Left colon (tissue), 2 donors: ENCODE data around the gene CDC5L. TPM values are rescaled to one million over a fixed set of nuclear protein-coding genes. Genes with fewer than 3 reads are reported as not detected.

Source experiments
- ATAC-seq: fragments of 200-7000 bp; cut with Tn5 transposase; one replicate; pipeline ENCODE4 v1.9.1; 2020; ENCODE audit warnings: mild to moderate bottlenecking, moderate library complexity
- DNase-seq, 2 donors: peaks; one replicate each; pipeline ENCODE4 v3.0.0-alpha.2; 2020
- intact Hi-C, 2 donors: fragments of 100-400 bp; cut with DNase I in 1 of 2; cut with micrococcal nuclease in 1 of 2; formaldehyde crosslinking; loops; one replicate each; pipeline versions ENCODE4 v1.11.2 to v1.14.0; 2022; cut with DNase I, micrococcal nuclease
- total RNA-seq, 2 donors: library from RNA; stranded (reverse); fragmentation: NEBNext Ultra II Directional; extraction: Animal tissue kit (Norgen Biotek cat#: 25700); gene quantifications; one replicate each; pipeline ENCODE4 v1.2.1, GENCODE V29; 2021
- donor health status: DM: no; HTN: no; CAD: no.
- donor health status: DM: yes; HTN: yes; CAD: no.

CDC5L gene
- total RNA-seq, 2 donors from 2014 or later, result 15.7 to 16.4 TPM

DNA sequence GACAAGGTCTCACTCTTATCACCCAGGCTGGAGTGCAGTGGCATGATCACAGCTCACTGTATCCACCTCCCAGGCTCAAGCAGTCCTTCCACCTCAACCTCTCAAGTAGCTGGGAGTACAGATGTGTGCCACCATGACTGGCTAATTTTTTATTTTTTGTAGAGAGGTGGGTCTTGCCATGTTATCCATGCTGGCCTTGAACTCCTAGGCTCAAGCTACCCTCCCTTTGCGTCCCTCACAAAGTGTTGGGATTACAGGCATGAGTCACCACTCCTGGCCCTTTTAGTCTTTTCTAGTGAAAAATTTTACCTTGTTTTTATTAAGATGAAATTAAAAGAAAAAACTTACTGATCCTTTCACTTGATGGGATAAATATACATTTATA, 17.2 kb downstream of the CDC5L start:
- intact Hi-C loops, result no loop called here
- DNase-seq (no peak), ATAC-seq (no peak)

GRCh38 chr6:44407951-44408670, 20.6 kb downstream of the CDC5L start:
- ATAC-seq, result peak; percentile 53
- intact Hi-C loops, result no loop called here
- no peak for DNase-seq

GRCh38 chr6:44409207-44409794, 21.8 kb downstream of the CDC5L start:
- intact Hi-C loops, result no loop called here
- DNase-seq (no peak), ATAC-seq (no peak)

DNA sequence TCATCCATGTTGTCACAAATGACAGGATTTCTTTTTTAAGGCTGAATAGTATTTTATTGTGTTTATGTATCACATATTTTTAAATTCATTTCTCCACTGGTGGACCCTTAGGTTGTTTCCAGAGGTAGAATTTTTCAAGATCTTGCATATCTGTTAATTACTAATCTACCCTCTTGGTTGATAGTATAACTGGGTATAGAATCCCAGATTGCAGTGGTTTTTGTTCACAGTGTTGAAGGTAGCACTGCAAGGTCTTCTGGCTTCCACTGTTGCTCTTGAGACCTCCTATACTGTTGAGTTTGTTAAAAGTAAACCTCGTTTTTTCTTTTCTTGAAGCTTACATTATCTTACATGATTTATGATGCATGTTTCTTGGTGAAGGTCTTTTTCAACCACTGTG, 22.9 kb downstream of the CDC5L start:
- intact Hi-C loops, result no loop called here
- ATAC-seq (no peak), DNase-seq (no peak)

DNA sequence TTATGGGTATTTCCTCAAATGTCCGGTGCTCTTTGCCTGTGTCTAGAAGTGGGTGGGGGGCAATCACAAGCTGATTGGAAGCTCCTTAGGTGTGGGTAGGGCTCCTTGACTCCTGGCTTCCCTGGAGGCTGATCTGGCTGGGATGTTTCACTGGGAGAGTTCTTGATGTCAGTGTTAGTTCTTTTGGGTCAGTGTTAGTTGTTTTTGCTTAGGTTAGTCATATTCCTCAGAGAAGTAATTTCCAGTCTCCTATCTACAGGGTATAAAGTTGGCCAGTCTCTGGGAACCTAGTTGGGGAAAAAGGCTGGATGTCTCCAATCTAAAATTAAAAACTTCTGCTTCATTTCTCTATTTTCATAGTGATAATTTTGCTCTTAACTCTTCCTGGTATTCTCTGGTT, 23.6 kb downstream of the CDC5L start:
- ATAC-seq, result no peak
- no peak for DNase-seq
- intact Hi-C loops, result no loop called here

DNA sequence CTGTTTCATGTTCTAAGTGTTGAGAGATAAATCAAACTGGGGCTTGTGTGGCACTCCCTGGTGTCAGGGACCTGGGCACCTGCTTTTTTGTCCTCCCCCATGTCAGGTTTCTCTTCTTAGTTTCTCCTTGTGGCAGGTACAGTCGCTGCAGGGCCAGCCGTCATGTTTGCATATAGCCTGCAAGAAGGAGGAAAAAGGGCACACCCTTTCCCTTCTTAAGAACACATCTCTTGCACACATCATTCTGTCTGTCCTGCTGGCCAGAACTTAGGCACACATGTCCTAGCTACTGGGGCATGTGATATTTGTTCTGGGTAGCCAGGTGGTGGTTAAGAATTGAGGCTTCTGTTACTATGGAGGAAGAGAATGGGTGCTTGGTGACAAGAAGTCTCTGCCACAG, 27.9 kb downstream of the CDC5L start:
- peak; percentile 33 to 49 for DNase-seq

DNA sequence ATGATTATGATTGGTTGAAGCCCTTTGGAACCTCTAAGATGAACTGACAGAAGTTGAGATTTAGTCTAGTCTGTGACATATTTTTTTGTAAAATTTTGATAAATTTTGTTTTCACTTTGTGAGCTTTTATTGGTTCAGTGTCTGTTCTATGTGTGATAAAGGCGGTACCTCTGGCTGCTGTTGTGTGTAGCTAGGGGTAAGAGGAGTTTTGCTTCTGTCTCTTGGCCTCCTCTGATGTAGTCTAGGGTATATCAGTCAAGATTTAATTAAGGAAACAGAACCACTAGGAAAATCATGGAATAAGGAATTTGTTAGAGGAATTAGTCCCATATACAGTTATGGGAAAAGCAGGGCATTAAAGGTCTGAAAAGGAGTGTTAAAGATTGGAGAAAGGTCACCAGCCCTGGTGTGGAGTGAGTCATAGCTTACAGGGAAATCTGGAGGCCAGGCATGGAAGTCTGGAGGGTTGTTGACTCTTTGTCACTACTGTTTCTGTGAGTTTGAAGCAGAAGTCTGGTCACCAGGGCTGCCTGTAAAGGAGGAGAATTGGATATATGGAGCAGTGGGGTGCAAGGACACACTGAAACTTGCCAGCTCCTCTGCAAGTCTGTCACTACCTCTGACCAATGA, 28.5 kb downstream of the CDC5L start:
- intact Hi-C loops, result no loop called here
- peak; percentile 56 for ATAC-seq
- no peak for DNase-seq

More for the DNA sequence above, 27.9 kb downstream of the CDC5L start:
- ATAC-seq, result peak; percentile 89
- intact Hi-C loops, result no loop called here

DNA sequence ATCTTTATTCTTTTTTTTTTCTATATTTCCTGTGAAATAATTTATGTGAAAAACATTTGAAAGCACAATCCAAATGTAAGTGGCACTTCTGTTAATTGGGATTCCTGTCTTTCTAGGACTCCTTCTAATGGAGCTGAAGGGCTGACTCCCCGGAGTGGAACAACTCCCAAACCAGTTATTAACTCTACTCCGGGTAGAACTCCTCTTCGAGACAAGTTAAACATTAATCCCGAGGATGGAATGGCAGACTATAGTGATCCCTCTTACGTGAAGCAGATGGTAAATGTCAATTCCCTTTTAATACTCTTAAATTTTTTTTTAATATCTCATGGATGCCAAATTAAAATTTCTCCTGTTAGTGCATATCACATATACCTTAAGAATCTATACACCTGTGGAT, 35.0 kb downstream of the CDC5L start:
- intact Hi-C loops, result no loop called here
- peak; percentile 81 for ATAC-seq
- no peak for DNase-seq

GRCh38 chr6:44423306-44423705, 35.8 kb downstream of the CDC5L start:
- DNase-seq, result no peak
- intact Hi-C loops, result no loop called here
- no peak for ATAC-seq

- DNase-seq (no peak), ATAC-seq (no peak)
- intact Hi-C loops, result no loop called here
Measured at GRCh38 chr6:44425951-44426350, 38.4 kb downstream of the CDC5L start.

DNA sequence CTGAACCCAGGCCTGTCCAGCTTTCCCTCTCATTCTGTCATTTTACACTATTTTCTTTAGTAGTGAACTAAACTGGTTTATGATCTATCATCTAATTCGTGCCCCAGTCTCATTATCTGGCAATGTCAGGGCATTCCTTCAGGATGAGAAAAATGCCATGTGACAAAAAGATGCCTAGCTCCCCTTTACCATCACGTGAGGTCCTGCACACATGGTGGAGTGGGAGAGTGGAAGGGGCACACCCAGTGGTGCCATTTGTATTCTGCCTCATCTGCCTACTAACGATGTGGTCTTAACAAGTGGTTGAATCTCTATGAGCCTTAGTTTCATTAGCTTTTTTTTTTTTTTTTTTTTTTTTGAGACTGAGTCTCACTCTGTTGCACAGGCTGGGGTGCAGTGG, 41.2 kb downstream of the CDC5L start:
- intact Hi-C loops, result no loop called here
- no peak for DNase-seq
- no peak for ATAC-seq

GRCh38 chr6:44430326-44430725, 42.8 kb downstream of the CDC5L start:
- DNase-seq (no peak), ATAC-seq (no peak)
- intact Hi-C loops, result no loop called here

DNA sequence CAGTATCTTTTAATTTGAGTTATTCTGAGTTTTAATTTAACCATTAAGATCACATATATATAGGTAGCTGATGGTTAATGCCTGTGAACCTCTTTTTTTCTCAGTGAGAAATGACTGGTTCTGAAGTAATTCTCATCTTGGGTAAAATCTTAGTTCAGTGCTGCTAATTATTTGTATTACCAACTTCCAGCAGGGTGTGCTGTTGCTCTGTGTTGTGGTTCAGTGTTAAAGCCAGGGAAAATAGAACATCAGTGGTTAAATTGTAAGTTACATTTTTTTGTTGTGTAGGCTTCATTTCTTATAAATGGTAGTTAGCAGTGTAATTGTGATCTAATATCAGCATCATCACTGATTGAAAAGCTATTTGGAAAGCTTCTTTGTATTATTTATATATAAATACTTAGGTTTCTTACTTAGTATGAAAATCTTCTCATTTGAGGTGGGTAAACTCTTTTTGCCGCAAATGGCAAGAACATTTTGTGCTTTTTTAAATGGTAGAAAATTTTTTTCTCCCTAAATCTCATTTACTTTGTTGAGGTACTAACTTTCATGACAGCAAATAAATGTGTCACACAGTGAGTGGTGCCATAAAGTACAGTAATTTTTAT, 43.7 kb downstream of the CDC5L start:
- peak; percentile 34 to 57 for DNase-seq
- intact Hi-C loops, result no loop called here
- ATAC-seq, result peak; percentile 73

GRCh38 chr6:44432227-44432626, 44.7 kb downstream of the CDC5L start:
- intact Hi-C loops, result no loop called here
- DNase-seq, result no peak
- peak; percentile 96 for ATAC-seq

GRCh38 chr6:44432726-44433125, 45.2 kb downstream of the CDC5L start:
- DNase-seq, result no peak
- peak; percentile 49 for ATAC-seq
- intact Hi-C loops, result no loop called here

- intact Hi-C loops, result no loop called here
- ATAC-seq (no peak), DNase-seq (no peak)
Measured at GRCh38 chr6:44435500-44435899, 48.0 kb downstream of the CDC5L start.

DNA sequence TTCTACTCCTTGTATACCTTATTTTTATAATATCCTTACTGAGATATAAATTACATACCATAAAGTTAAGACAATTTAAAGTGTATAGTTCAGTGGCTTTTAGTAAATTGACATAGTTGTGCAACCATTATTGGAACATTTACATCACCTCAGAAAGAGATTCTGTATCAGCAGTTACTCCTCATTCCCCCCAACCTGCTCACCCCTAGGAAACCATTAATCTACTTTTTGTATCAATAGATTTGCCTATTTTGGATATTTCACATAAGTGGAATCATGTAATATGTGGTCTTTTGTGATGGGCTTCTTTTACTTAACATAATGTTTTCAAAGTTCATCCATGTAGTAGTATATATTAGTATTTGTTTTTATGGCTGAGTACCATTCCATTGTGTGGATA, 51.3 kb downstream of the CDC5L start:
- intact Hi-C loops, result no loop called here
- ATAC-seq (no peak), DNase-seq (no peak)

GRCh38 chr6:44439270-44440045, 52.0 kb downstream of the CDC5L start:
- DNase-seq (no peak), ATAC-seq (no peak)
- intact Hi-C loops, result no loop called here

DNA sequence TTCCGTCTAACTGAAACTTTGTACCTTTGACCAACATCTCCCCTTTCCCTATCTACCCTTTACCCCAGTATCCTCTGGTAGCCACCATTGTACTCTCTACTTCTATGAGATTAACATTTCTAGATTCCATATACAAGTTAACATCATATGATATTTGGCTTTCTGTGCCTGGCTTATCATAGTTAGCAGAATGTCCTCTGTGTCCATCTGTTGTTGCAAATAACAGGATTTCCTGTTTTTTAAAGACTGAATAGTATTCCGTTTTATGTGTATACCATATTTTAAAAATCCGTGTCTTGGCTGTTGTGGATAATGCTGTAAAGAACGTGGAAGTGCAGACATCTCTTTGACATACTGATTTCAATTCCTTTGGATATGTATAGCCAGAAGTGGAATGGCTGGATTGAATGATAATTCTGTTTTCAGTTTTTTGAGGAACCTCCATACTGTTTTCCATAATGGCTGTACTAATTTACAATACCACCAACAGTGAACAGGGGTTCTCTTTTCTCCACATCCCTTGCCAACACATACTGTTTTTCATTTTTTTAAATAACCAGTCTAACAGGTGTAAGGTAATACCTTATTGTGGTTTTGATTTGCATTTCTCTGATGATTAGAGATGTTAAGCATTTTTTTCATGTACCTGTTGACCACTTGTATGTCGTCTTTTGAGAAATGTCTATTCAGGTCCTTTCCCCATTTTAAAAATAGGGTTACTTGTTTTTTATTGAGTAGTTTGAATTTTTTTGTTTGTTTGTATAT, 53.8 kb downstream of the CDC5L start:
- ATAC-seq (no peak), DNase-seq (no peak)
- intact Hi-C loops, result no loop called here
